ENCODE results near the gene DUOX1. TPM values are rescaled to one million over a fixed set of nuclear protein-coding genes. Genes with fewer than 3 reads are reported as not detected.

Gene DUOX1
- total and polyA plus RNA-seq, 2 donors (not counting 1 experiment from before 2014, with no cell fraction given): not detected

DNA sequence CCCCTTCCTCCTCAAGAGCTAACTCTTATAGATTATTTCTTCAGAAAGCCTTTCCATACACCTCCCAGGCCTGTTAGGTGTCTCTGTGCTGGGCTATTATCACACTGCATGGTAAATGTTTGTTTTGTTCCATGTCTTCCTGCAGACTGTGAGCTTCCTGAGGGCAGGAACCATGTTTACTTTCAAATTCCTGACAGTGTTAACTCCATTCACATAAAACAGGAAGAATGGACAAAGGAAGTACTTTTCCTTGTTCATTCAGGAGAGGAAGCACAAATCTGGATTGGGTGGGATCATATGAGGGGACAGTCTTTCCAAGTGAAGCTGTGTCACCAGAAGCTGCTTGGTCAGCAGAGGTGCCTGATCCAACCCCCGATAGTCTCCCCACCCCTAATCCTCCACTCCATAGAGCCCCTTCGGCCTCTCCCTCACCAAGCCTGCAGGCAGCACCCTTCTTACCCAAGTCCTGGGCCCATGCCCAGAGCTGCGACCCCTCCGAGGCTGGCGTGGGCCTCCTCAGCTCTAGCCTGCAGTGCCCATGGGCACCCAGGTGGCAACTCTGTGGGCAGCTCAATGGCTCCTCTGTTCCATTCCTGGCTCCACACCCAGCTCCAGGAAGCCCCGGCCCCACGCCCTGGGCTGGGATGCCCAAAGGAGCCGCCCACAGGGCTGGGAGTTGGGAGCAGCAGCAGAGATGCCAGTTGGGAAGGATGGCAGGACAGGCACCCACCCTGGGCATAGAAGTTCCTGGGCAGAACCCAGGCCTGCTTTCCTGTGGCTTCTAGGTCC, 51.0 kb downstream of the DUOX1 start:
- no peaks in the 10 kb centered on the region for H3K9me3 ChIP-seq (ENCODE audit: control insufficient read depth, insufficient read depth, low read depth, low read length)
- H3K4me3 ChIP-seq (replicated peaks in 1 of 4; ENCODE audit: control extremely low read depth in 1 of 4, insufficient read depth in 1 of 4, low read depth in 3 of 4, low read length in 4 of 4): no peak overlapping the region
- no peak for DNase-seq (ENCODE audit: low read depth in 2 of 2)
- H3K9ac ChIP-seq (ENCODE audit: insufficient read depth, low read length): no peak overlapping the region
- no peaks in the 10 kb centered on the region for H3K36me3 ChIP-seq (ENCODE audit: control insufficient read depth, insufficient read depth, low read length)
- no peaks in the 10 kb centered on the region for H3K4me1 ChIP-seq (ENCODE audit: control insufficient read depth, extremely low read depth, insufficient read depth, low read length)
- H4K20me1 ChIP-seq (ENCODE audit: control insufficient read depth, extremely low read depth, insufficient read depth, low read length): no peaks in the 10 kb centered on the region
- no peak overlapping the region for H3K4me2 ChIP-seq (ENCODE audit: extremely low read depth, insufficient read depth, low read length)
- peaks cover 4% of the 10 kb centered on the region for H3K27me3 ChIP-seq (ENCODE audit: control insufficient read depth, insufficient read depth, low read length)
- no peak overlapping the region for H2AFZ ChIP-seq (ENCODE audit: low read length)
- no peaks in the 10 kb centered on the region for H3K79me2 ChIP-seq (ENCODE audit: control insufficient read depth, insufficient read depth, low read length)
- H3K27ac ChIP-seq (ENCODE audit: insufficient read depth, low read length): no peak overlapping the region
- TF ChIP-seq, protein P1, sequence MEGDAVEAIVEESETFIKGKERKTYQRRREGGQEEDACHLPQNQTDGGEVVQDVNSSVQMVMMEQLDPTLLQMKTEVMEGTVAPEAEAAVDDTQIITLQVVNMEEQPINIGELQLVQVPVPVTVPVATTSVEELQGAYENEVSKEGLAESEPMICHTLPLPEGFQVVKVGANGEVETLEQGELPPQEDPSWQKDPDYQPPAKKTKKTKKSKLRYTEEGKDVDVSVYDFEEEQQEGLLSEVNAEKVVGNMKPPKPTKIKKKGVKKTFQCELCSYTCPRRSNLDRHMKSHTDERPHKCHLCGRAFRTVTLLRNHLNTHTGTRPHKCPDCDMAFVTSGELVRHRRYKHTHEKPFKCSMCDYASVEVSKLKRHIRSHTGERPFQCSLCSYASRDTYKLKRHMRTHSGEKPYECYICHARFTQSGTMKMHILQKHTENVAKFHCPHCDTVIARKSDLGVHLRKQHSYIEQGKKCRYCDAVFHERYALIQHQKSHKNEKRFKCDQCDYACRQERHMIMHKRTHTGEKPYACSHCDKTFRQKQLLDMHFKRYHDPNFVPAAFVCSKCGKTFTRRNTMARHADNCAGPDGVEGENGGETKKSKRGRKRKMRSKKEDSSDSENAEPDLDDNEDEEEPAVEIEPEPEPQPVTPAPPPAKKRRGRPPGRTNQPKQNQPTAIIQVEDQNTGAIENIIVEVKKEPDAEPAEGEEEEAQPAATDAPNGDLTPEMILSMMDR (conservative IDR thresholded peaks at IDR 0.05 in 1 of 2, IDR thresholded peaks at IDR 0.05 in 1 of 2; ENCODE audit: low read depth in 1 of 2, low read length in 2 of 2): no peak
- TF ChIP-seq EZH2 (IDR thresholded peaks at IDR 0.05; ENCODE audit: low read length, missing control alignments): no peak

DNA sequence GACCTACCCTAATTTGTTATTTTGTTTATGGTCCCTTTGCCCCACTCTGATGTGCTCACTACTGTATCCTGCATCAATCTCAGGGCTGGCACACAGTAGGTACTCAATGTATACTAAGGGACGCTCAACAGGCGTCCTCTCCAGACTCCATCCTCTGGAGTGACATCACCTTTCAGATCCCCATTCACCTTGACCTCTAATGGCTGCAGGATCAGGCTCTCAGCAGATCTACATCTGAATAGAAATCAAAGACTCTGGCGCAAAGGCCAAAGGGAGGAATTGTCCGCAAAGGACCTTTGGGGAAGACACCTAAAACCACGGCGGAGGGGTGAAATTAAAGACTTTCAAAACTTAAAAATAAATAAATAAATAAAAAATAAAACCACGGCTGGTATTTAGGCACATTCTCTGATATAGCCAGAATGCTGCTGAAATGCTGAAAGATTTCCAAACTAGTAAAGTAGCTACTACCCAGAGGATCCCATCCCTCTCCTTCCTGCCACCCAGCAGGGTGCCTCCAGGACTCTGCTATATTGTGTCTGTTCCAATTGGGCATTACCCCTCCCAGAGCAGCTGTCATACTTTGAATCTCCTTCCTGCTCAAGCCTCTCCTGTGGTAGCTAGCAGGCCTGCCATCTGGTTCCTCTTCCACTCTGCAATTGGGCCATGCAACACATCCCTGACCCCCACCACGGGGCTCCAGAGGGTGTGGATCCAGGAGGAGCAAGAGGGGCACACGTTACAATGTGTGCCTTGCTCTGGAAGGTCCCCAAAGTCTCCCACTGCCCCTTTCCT, 51.9 kb downstream of the DUOX1 start:
- Histone ChIP-seq H3K36me3 (ENCODE audit: control insufficient read depth, insufficient read depth, low read length) (no peaks in the 10 kb centered on the region), H4K20me1 (ENCODE audit: control insufficient read depth, extremely low read depth, insufficient read depth, low read length) (no peaks in the 10 kb centered on the region), H3K4me3 (replicated peaks in 1 of 4; ENCODE audit: control extremely low read depth in 1 of 4, insufficient read depth in 1 of 4, low read depth in 3 of 4, low read length in 4 of 4) (no peak overlapping the region), H2AFZ (ENCODE audit: low read length) (no peak overlapping the region), H3K4me2 (ENCODE audit: extremely low read depth, insufficient read depth, low read length) (no peak overlapping the region), H3K9ac (ENCODE audit: insufficient read depth, low read length) (no peak overlapping the region), H3K9me3 (ENCODE audit: control insufficient read depth, insufficient read depth, low read depth, low read length) (no peaks in the 10 kb centered on the region), H3K4me1 (ENCODE audit: control insufficient read depth, extremely low read depth, insufficient read depth, low read length) (no peaks in the 10 kb centered on the region), H3K27ac (ENCODE audit: insufficient read depth, low read length) (no peak overlapping the region), H3K79me2 (ENCODE audit: control insufficient read depth, insufficient read depth, low read length) (no peaks in the 10 kb centered on the region), H3K27me3 (ENCODE audit: control insufficient read depth, insufficient read depth, low read length) (peaks cover 4% of the 10 kb centered on the region)
- no peak for TF ChIP-seq EZH2 (IDR thresholded peaks at IDR 0.05; ENCODE audit: low read length, missing control alignments)
- TF ChIP-seq, protein P1 (conservative IDR thresholded peaks at IDR 0.05 in 1 of 2, IDR thresholded peaks at IDR 0.05 in 1 of 2; ENCODE audit: low read depth in 1 of 2, low read length in 2 of 2): no peak
- no peak for DNase-seq (ENCODE audit: low read depth in 2 of 2)

DNA sequence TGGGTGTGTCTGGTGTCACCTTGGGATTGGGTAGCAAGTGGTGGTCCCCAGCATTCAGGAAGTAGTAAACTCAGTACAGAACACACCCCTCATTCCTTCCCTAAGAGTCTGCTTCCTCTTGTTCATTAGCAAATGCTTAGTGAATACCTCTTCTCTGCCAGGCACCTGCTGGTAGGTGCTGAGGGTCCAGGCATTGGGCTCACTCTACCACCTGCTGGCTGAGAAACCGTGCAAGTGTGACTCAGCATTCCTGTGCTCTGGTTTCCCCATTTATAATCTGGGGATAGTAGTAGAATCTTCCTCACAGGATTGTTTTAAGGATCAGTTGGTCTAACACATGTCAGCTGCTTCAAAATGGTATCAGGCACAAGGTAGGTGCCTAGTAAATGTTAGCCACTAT, 53.2 kb downstream of the DUOX1 start:
- Histone ChIP-seq H3K4me1 (ENCODE audit: control insufficient read depth, extremely low read depth, insufficient read depth, low read length) (no peaks in the 10 kb centered on the region), H3K9me3 (ENCODE audit: control insufficient read depth, insufficient read depth, low read depth, low read length) (no peaks in the 10 kb centered on the region), H4K20me1 (ENCODE audit: control insufficient read depth, extremely low read depth, insufficient read depth, low read length) (no peaks in the 10 kb centered on the region), H3K79me2 (ENCODE audit: control insufficient read depth, insufficient read depth, low read length) (no peaks in the 10 kb centered on the region), H2AFZ (ENCODE audit: low read length) (no peak overlapping the region), H3K4me3 (replicated peaks in 1 of 4; ENCODE audit: control extremely low read depth in 1 of 4, insufficient read depth in 1 of 4, low read depth in 3 of 4, low read length in 4 of 4) (no peak overlapping the region), H3K9ac (ENCODE audit: insufficient read depth, low read length) (no peak overlapping the region), H3K27me3 (ENCODE audit: control insufficient read depth, insufficient read depth, low read length) (peaks cover 12% of the 10 kb centered on the region), H3K4me2 (ENCODE audit: extremely low read depth, insufficient read depth, low read length) (no peak overlapping the region), H3K27ac (ENCODE audit: insufficient read depth, low read length) (no peak overlapping the region), H3K36me3 (ENCODE audit: control insufficient read depth, insufficient read depth, low read length) (no peaks in the 10 kb centered on the region)
- no peak for DNase-seq (ENCODE audit: low read depth in 2 of 2)
- TF ChIP-seq EZH2 (IDR thresholded peaks at IDR 0.05; ENCODE audit: low read length, missing control alignments): no peak
- TF ChIP-seq, protein P1 (conservative IDR thresholded peaks at IDR 0.05 in 1 of 2, IDR thresholded peaks at IDR 0.05 in 1 of 2; ENCODE audit: low read depth in 1 of 2, low read length in 2 of 2): no peak
